Fibroblast of gingiva (primary cell): Measurements from ENCODE around the gene PRMT5.
"Not testable (repeated sequence)": the region's sequence is repeated elsewhere in the genome, so short reads cannot be mapped to it uniquely, and the experiment has no call there.

Experiments used
- DNase-seq: peaks from one replicate; pipeline ENCODE4 v3.0.0-alpha.2; 2011; ENCODE audit warnings: low read depth

The PRMT5 gene

GRCh38 chr14:22929104-22929960 lies at the start of gene PRMT5:
TSS of gene PRMT5 (minus strand) at chr14:22929376. CDS start at chr14:22929361, 15 bp downstream.
- DNase-seq: peak; percentile 100

GRCh38 chr14:22978487-22978837 lies 49.3 kb upstream of the PRMT5 start:
- no peak for DNase-seq

- DNase-seq: peak; percentile 75
Observed at GRCh38 chr14:22977684-22978486, 48.7 kb upstream of the PRMT5 start.

- no peak for DNase-seq
Observed at GRCh38 chr14:22977434-22977683, 48.2 kb upstream of the PRMT5 start.

GRCh38 chr14:22976620-22977433 lies 47.7 kb upstream of the PRMT5 start:
- DNase-seq: peak; percentile 42

- peak; percentile 37 for DNase-seq
Observed at GRCh38 chr14:22974530-22975313, 45.5 kb upstream of the PRMT5 start.

- peak; percentile 62 for DNase-seq
Observed at GRCh38 chr14:22973217-22974032, 44.2 kb upstream of the PRMT5 start.

GRCh38 chr14:22972313-22972930 lies 43.2 kb upstream of the PRMT5 start:
- no peak for DNase-seq

GRCh38 chr14:22971152-22971551 lies 42.0 kb upstream of the PRMT5 start:
- DNase-seq: no peak

- no peak for DNase-seq
Observed at GRCh38 chr14:22966783-22967269, 37.6 kb upstream of the PRMT5 start.

GRCh38 chr14:22965916-22966782 lies 37.0 kb upstream of the PRMT5 start:
- not testable (repeated sequence) for DNase-seq

- no peak for DNase-seq
Observed at GRCh38 chr14:22962061-22962676, 33.0 kb upstream of the PRMT5 start.

- DNase-seq: no peak
Observed at GRCh38 chr14:22955702-22956569, 26.8 kb upstream of the PRMT5 start.

GRCh38 chr14:22952418-22952817 lies 23.2 kb upstream of the PRMT5 start:
- DNase-seq: no peak

GRCh38 chr14:22951795-22952194 lies 22.6 kb upstream of the PRMT5 start:
- DNase-seq: not testable (repeated sequence)

GRCh38 chr14:22945642-22946041 lies 16.5 kb upstream of the PRMT5 start:
- no peak for DNase-seq

GRCh38 chr14:22939684-22940083 lies 10.5 kb upstream of the PRMT5 start:
- DNase-seq: no peak

GRCh38 chr14:22935156-22935555 lies 6.0 kb upstream of the PRMT5 start:
- no peak for DNase-seq
